ENCODE measurements around the gene SNTG2.
"Not testable (repeated sequence)": the region's sequence is repeated elsewhere in the genome, so short reads cannot be mapped to it uniquely, and the experiment has no call there.

SNTG2 gene

GRCh38 chr2:1055014-1055595, 104.5 kb downstream of the SNTG2 start:
- DNase-seq, result no peak

GRCh38 chr2:1060372-1060771, 109.7 kb downstream of the SNTG2 start:
- DNase-seq, result no peak

- DNase-seq, result no peak
Observed at GRCh38 chr2:1060987-1061386, 110.3 kb downstream of the SNTG2 start.

GRCh38 chr2:1068241-1068640, 117.6 kb downstream of the SNTG2 start:
- DNase-seq, result no peak

GRCh38 chr2:1068822-1069221, 118.2 kb downstream of the SNTG2 start:
- no peak for DNase-seq

- DNase-seq, result no peak
Observed at GRCh38 chr2:1069847-1070246, 119.2 kb downstream of the SNTG2 start.

- DNase-seq, result no peak
Observed at GRCh38 chr2:1070601-1071000, 120.0 kb downstream of the SNTG2 start.

GRCh38 chr2:1071650-1072049, 121.0 kb downstream of the SNTG2 start:
- no peak for DNase-seq

- DNase-seq, result no peak
Observed at GRCh38 chr2:1072250-1072649, 121.6 kb downstream of the SNTG2 start.

GRCh38 chr2:1077911-1078310, 127.3 kb downstream of the SNTG2 start:
- DNase-seq, result no peak

- no peak for DNase-seq
Observed at GRCh38 chr2:1078326-1078725, 127.7 kb downstream of the SNTG2 start.

GRCh38 chr2:1079873-1080799, 129.5 kb downstream of the SNTG2 start:
- DNase-seq, result no peak

GRCh38 chr2:1081451-1082225, 131.0 kb downstream of the SNTG2 start:
- no peak for DNase-seq

- DNase-seq, result no peak
Observed at GRCh38 chr2:1082456-1083205, 132.0 kb downstream of the SNTG2 start.

GRCh38 chr2:1088192-1088860, 137.7 kb downstream of the SNTG2 start:
- DNase-seq, result no peak

GRCh38 chr2:1088940-1089339, 138.3 kb downstream of the SNTG2 start:
- no peak for DNase-seq

GRCh38 chr2:1091895-1092585, 141.4 kb downstream of the SNTG2 start:
- no peak for DNase-seq

- not testable (repeated sequence) for DNase-seq
Observed at GRCh38 chr2:1093668-1094067, 143.0 kb downstream of the SNTG2 start.

- no peak for DNase-seq
Observed at GRCh38 chr2:1097101-1097500, 146.5 kb downstream of the SNTG2 start.

GRCh38 chr2:1099418-1099817, 148.8 kb downstream of the SNTG2 start:
- no peak for DNase-seq

GRCh38 chr2:1101011-1101782, 150.5 kb downstream of the SNTG2 start:
- DNase-seq, result no peak
